ENCODE results near the gene CD6.

Gene CD6

GRCh38 chr11:61035526-61035835 lies 64.0 kb downstream of the CD6 start:
- no peak for DNase-seq

- peak; percentile 55 for DNase-seq
These were observed 66.1 kb downstream of the CD6 start for GRCh38 chr11:61037441-61038093.

GRCh38 chr11:61039916-61040315 lies 68.4 kb downstream of the CD6 start:
- DNase-seq: no peak

GRCh38 chr11:61041755-61042518 lies 70.5 kb downstream of the CD6 start:
- peak; percentile 91 for DNase-seq

- no peak for DNase-seq
These were observed 71.1 kb downstream of the CD6 start for GRCh38 chr11:61042537-61042936.

GRCh38 chr11:61042961-61043540 lies 71.6 kb downstream of the CD6 start:
- peak; percentile 59 for DNase-seq

- no peak for DNase-seq
These were observed 73.8 kb downstream of the CD6 start for GRCh38 chr11:61045271-61045670.

GRCh38 chr11:61046833-61047232 lies 75.4 kb downstream of the CD6 start:
- no peak for DNase-seq

- DNase-seq: no peak
These were observed 77.0 kb downstream of the CD6 start for GRCh38 chr11:61048368-61049062.

- DNase-seq: no peak
These were observed 77.5 kb downstream of the CD6 start for GRCh38 chr11:61049063-61049377.

GRCh38 chr11:61049859-61050258 lies 78.4 kb downstream of the CD6 start:
- no peak for DNase-seq

GRCh38 chr11:61052182-61052972 lies 80.9 kb downstream of the CD6 start:
- DNase-seq: no peak

GRCh38 chr11:61053191-61053590 lies 81.7 kb downstream of the CD6 start:
- DNase-seq: no peak

- peak; percentile 47 for DNase-seq
These were observed 83.0 kb downstream of the CD6 start for GRCh38 chr11:61054513-61054912.

GRCh38 chr11:61054927-61055562 lies 83.6 kb downstream of the CD6 start:
- peak; percentile 87 for DNase-seq

GRCh38 chr11:61055776-61056175 lies 84.3 kb downstream of the CD6 start:
- DNase-seq: no peak

GRCh38 chr11:61056571-61056970 lies 85.1 kb downstream of the CD6 start:
- no peak for DNase-seq

GRCh38 chr11:61056981-61057380 lies 85.5 kb downstream of the CD6 start:
- DNase-seq: no peak

- no peak for DNase-seq
These were observed 86.1 kb downstream of the CD6 start for GRCh38 chr11:61057615-61058014.

GRCh38 chr11:61058583-61059259 lies 87.2 kb downstream of the CD6 start:
- no peak for DNase-seq

GRCh38 chr11:61059260-61059752 lies 87.8 kb downstream of the CD6 start:
- no peak for DNase-seq

Data from activated CD4-positive, alpha-beta T cell treated with anti-CD3 and anti-CD28 coated beads, Interleukin-2, amount 50 U/mL, for 16 hours (primary cell).